Globus pallidus (tissue), 1 donor: Measurements from ENCODE around the gene ZBTB20.

Source experiments
- DNase-seq: peaks from one replicate; pipeline ENCODE4 v3.0.0-alpha.2; 2015; ENCODE audit warnings: low spot score

The ZBTB20 gene

DNA sequence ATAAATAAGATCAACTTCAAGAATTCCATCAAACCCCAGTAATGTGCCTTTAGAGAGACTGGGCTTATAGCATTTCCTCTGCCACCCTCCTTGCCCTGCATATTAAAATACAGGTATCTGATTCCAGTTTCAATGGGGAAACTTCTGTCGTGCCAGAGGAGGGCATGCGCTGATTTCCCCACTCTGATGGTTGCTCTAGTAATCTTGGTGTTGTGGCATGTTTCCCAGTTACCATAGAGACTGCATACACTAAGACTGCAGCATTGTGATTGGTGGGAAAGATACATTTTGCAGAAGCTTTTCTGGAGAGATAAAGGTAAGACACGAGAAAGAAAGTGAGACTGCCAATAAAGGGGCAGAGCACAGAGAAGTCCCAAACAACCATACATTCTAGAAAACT lies 627.7 kb downstream of the ZBTB20 start:
- DNase-seq, result no peak

DNA sequence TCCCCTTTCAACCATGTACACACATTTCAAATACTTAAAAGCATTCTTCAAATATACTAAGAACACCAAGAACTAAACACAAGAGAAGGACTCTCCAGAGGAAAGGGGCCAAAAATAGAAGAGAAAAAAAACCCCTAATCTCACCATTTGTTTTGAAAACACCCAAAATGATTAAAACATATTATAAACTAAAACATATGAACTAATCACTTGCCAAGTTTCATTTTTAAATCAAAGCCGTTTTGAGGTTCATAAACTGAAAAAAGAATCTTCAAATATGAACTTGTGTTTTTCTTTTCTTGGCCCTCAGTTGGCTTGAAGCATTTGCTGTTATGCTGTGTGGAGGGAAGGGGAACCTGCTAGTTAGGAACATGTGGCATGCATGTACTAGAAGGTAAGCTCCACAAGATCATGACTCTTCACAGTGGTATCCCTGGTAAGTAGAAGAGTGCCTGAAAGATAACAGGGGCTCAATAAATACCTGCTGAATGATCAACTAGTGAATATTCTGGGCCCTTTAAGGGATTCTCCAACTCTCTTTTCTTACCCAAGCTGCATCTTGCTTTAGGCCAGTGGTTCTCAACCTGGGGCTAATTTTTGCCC lies 628.8 kb downstream of the ZBTB20 start:
- no peak for DNase-seq

DNA sequence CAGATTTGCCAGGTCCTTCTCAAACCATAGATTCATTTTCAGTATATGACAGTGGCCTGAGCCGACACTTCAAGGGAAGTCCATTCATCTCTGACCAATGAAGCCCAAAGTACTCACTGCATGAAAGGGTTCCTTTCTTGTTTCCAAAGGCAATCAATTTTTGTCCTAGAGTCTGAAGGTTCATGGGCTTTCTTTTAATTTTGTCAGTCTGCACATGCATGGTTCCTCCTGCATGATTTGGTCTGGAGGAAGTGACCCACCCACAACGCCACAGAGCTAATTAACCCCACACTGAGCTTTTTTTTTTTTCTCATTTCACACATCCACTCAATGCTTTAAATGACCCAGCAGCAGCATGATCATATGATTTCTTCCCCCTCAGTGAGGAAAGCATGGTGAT lies 636.9 kb downstream of the ZBTB20 start:
- DNase-seq, result no peak

- DNase-seq, result no peak
Measured at GRCh38 chr3:114509756-114510155, 637.3 kb downstream of the ZBTB20 start.

GRCh38 chr3:114508976-114509375 lies 638.1 kb downstream of the ZBTB20 start:
- no peak for DNase-seq

GRCh38 chr3:114508208-114508607 lies 638.9 kb downstream of the ZBTB20 start:
- DNase-seq, result no peak

- DNase-seq, result no peak
Measured at GRCh38 chr3:114506591-114507300, 640.3 kb downstream of the ZBTB20 start.

DNA sequence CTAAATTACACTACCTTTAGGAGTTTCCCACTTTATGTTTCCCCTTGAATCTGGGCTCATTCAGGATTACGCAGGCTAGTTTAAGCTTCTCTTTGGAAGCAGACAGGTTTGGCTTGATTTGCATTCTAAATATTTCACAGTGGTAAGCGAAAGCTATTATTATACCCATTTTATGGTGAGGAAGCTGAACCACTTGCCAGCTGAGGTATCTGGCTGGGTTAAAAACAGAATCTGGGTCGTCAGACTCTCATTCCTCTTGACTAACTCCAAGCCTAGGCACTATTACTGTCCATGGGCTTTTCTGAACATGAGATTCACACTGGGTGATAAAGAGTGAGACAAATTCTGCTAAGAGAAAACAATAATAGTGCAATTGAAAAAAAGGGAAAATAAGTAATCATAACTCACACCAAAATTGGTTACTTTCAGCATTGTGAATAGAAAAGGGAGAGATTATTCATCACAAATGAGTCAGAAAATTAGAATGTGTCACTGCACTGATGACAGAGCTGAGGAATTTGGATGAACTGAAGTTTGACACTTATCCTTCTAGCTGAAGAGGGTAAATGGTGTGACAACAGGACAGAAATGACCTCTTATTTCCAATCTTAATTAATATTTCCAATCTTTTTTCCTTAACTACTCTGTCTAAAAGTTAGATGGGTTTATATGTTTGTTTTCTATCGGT lies 642.0 kb downstream of the ZBTB20 start:
- no peak for DNase-seq

GRCh38 chr3:114502204-114502603 lies 644.9 kb downstream of the ZBTB20 start:
- DNase-seq, result no peak

DNA sequence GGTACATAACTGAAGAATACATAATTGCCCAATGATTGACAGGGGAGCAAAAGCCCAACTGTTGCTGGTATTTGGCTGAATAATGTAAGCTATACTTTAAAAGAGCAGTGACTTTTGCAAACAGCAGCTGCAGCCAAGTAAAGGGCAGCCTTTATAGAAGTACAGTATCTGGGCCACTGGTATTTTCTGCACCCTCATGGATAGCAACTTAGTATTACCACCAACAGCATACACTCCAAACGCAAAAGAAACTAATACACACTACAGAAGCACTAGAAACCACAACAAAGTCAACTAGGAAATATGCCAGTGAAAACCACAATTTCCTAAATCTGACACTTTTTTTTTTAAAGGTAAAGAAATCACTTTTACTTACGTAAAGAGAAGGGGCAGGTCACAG lies 647.1 kb downstream of the ZBTB20 start:
- no peak for DNase-seq

DNA sequence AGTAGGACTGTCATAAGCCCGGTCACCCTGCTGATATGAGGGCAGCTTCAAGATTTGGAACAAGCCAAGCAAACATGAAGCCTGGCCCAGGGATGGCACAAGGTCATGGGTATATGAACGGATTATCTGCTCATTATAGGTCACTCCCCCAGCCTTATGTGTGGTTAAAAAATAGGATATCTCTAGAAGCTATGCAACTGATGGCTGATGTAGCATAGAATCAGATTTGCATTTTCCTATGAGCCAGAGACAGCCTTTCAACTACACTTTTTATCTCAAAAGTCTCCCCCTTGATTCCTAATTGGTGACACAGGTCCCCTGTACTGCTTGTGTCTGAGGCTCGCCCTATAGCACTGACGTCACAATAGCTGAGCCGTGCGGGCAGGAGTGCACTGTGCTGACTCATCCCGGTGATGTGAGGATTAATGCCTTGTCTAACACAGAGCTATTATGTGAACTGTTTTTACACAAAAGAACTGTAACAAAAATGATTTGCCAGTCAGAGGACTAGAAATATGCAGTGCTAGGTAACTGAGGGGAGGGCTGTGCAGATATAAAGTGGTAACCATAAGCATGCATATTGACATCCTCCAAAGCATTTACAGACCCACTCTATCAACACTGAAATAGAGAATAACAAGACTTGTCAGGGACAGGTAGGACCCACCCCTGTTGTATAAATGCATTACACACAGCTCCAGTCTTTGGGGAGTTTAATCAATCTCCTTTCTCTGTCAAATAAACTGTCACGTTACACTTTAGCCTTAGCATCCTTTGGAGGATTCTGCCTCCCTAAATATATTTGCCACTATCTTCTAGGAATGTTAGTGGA lies 648.3 kb downstream of the ZBTB20 start:
- DNase-seq, result peak; percentile 37

DNA sequence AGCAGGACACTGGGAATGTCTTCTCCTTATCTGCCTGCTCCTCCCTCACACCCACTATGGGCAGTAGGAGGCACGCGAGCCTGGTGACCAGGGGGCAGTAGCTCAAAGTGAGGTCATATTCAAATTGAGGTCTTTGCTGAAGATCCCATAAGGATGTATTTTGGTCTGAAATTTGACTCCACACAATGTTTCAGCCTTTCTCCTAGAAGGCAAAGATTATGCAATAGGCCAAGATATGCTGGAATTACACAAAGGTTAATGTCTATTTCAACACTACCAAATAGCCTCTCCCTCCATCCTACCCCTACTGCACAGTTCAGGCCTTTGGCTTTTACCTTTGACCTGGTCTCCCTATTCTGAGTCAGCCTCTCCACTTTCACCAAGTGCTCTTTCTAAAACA lies 650.2 kb downstream of the ZBTB20 start:
- DNase-seq, result no peak

GRCh38 chr3:114496466-114496865 lies 650.6 kb downstream of the ZBTB20 start:
- no peak for DNase-seq

GRCh38 chr3:114496021-114496434 lies 651.1 kb downstream of the ZBTB20 start:
- DNase-seq, result peak; percentile 27

DNA sequence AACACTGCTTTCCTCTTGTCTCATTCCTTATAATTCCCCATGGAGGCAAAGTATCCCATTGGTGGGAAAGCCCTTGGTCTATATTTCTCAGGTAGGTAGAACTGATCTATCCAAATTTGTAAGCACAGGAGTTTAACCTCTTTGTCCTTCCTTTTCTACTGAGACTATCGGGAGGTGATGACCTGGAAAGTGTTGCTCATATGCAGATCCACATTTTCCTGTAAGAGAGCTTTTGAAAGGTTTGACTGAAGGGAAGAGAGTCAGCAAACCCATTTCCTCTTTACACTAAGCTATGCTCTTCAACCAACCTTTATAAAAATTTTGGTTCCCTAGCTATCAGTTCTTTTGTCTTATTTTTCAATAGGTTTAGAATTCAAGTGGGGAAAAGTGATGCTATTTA lies 652.6 kb downstream of the ZBTB20 start:
- DNase-seq, result no peak

- DNase-seq, result no peak
Measured at GRCh38 chr3:114490829-114491228, 656.3 kb downstream of the ZBTB20 start.

GRCh38 chr3:114487502-114487901 lies 659.6 kb downstream of the ZBTB20 start:
- no peak for DNase-seq

DNA sequence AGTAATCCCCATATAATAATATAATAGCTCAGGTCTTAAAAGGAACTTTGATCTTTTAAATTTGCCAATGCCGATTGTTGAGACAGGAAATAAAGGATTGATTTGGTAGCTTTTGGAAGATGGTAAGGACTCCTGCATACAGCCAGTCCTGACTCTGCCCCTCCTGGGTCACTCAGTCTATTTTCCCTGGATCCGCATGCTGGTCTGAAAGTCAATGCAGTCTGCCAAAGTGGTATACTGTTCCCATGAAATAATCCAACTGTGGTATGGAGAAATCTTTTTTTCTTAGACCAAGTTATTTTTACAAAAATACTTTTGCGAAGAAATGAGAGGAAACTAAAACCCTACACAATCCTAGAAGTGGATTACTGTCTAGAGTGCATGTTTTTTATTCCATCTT lies 662.2 kb downstream of the ZBTB20 start:
- no peak for DNase-seq

DNA sequence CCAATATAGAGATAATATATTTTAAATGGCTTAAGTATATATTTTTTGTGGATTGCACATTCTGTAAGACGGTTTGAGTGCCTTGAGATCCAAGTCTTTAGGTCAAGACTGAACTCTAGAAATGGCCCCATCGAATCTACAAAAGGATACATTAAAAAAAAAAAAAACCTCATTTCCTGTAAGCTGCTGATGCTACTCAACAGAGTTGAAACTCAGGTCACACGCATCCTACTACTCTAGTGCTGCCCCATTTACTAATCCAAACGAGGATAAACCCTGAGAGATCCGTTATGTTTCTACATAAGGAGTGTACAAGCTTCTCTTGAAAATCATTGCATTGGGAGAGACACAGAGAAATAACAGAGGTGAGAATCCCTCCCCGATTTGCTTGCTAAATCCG lies 666.0 kb downstream of the ZBTB20 start:
- no peak for DNase-seq

- no peak for DNase-seq
Measured at GRCh38 chr3:114480442-114480841, 666.6 kb downstream of the ZBTB20 start.

- no peak for DNase-seq
Measured at GRCh38 chr3:114478801-114479200, 668.3 kb downstream of the ZBTB20 start.

DNA sequence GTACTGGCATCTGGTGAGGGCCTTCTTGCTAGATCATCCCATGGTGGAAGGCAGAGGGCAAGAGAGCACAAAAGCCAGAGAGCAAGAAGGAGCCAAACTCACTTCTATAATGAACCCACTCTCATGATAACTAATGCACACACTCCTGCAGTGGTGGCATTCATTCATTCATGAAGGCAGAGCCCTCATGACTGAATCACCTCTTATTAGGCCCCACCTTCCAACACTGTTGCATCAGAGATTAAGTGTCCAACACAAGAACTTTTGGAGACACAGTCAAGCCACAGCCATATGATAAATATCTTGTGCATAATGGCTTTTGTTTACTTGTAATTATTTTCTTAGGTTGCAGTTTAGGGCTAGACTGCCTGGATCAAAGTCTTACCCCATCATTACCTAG lies 670.6 kb downstream of the ZBTB20 start:
- no peak for DNase-seq

DNA sequence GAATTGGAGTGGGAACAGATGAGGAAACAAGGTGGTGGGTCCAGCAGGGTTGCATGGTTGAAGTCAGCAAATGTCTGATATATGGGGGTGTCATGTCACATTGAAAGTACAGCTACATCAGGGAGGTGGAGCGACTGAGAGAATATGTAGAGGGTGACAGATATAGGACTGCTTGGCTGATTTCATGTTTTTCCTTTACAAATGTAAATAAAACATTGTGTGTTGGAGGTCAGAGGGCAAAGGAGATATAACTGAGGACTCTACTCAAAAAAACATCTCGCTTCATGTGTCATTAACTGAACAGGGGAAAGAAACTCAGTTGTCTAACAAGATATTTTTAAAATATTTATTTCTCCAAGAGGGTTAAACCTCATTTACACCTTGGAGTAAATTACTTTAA lies 675.6 kb downstream of the ZBTB20 start:
- DNase-seq, result no peak
